Pons (tissue), 1 donor: ENCODE measurements around the gene TPK1.

Experiments
- DNase-seq: peaks from one replicate; pipeline ENCODE4 v3.0.0-alpha.2; 2016; ENCODE audit warnings: low spot score

The TPK1 gene

GRCh38 chr7:144835652-144836544, at the start of gene TPK1:
Gene TPK1, minus strand, starts transcription at chr7:144836053. Its CDS starts 451 bp downstream, at chr7:144835602.
- DNase-seq = peak; percentile 87

DNA sequence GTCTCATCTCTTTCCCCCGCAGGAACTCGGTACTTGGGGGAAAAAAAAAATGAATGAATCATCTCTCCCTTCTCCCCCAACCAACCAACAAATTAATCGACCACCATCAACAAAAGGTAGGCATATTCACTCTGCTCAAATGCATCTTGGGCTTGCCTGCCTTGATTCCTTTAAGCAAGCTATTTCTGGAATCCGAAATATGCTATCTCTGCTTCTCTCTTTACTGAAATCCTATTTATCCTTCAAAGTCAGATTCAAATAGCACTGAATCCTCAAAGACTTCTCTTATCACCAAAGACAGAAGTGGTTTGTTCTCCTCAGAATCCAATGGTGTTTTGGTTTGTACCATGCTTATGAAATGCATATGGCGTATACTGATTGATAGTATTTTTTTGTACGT, 49.6 kb upstream of the TPK1 start:
- DNase-seq = no peak

GRCh38 chr7:144884896-144885295, 49.0 kb upstream of the TPK1 start:
- DNase-seq = no peak

GRCh38 chr7:144873316-144873845, 37.5 kb upstream of the TPK1 start:
- no peak for DNase-seq

DNA sequence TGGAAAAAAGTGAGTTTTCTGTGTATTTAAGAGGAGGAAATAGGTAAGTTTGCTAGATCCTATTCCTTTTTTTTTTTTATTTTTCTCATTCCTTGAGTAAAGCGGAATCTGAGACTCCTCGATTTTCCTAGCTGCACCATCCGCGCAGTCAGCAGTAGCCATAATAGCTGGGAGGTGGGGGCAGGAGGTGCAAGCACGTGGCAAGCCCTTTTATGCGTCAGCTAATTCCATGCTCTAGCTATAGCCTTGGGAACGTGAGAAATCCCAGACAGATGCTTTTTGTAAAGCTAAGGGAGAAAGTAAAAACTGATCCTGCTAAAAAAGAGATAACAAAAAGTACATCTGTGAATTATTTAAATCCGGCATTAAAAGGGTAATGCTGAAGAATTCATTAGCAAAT, 33.2 kb upstream of the TPK1 start:
- DNase-seq = no peak

DNA sequence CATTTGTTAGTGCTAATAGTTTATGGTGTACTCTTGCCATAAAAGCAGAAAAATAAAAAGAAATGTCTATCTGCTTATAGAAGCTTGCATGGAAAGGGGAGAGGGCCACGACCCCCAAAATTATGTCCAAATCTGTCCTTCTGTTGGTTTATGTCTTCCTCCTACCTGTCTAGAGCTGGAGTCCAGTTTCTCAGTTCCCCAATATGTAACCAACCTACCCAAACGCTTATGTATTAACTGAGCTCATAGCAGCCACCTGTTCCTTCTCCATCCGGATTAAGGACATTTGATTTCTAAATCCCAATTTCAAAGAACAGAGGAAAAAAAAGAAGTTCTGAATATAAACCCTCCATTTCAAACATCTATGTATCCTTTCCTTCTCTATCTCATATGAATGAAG, 30.3 kb upstream of the TPK1 start:
- no peak for DNase-seq

- no peak for DNase-seq
These were observed 27.4 kb upstream of the TPK1 start for GRCh38 chr7:144863320-144863647.

GRCh38 chr7:144862612-144863319, 26.9 kb upstream of the TPK1 start:
- DNase-seq = no peak

GRCh38 chr7:144859739-144860138, 23.9 kb upstream of the TPK1 start:
- DNase-seq = no peak

DNA sequence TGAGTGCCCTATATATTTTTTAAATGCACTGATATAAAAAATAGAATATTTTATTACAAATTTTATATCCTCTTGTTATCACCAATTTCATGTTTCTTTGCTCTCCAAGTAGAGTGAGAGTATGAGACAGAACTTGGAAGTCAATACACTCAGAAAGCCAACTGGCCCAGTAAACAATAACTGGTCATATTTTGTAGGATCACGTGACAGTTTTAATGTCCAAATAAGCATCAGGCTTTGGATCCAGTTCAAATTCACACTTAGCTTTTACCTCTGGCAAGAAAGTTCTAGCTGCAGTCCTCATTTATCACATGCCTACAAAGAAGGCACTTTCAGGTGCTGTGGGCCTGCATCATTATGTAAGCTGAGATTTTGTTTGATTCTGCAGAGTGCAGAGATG, 21.6 kb upstream of the TPK1 start:
- no peak for DNase-seq

DNA sequence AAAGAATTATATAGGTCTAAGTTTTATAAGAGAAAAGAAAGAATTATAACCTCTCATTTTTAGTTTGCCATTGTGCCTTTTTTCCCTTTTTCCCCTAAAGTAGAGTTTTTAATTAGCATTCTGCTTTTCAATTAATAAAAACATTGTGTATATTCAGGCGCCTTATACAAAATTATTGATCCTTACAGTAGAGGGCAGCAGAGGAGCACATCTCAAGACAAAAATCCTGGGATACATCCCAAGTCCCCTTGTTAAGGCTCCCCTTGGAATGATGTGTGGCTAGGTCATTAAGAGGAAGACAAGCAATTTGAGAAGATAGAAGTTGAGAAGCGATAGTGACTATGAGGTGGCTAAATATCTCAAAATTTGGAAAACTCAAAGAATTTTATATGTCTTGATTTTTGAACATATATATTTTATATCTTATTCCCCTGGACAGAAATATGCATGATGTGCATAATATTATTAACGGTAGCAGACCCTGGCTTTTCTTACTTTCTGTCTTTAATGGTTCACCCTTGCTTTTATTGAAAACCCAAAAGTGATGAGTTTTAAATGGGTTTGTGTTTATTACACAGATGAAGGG, 19.1 kb upstream of the TPK1 start:
- DNase-seq = peak; percentile 39

DNA sequence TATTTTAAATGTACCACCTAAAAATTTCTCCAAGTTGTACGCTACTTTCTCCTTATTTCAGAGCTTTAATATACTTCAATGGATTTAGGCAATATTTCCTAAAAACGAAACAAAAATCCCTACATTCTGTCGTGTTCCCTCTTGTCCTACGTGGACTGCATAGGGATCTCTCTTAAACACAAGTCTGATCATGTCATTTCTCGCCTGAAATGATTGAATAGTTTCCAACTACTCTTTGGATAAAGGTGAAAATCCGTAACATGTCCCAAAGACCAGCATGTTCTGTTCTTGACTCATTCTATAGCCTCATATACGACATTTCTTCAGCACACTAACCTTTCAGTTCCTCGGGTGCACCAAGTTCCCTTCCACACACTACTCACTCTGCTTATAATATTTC, 17.7 kb upstream of the TPK1 start:
- no peak for DNase-seq

- no peak for DNase-seq
These were observed 12.2 kb upstream of the TPK1 start for GRCh38 chr7:144848078-144848477.

DNA sequence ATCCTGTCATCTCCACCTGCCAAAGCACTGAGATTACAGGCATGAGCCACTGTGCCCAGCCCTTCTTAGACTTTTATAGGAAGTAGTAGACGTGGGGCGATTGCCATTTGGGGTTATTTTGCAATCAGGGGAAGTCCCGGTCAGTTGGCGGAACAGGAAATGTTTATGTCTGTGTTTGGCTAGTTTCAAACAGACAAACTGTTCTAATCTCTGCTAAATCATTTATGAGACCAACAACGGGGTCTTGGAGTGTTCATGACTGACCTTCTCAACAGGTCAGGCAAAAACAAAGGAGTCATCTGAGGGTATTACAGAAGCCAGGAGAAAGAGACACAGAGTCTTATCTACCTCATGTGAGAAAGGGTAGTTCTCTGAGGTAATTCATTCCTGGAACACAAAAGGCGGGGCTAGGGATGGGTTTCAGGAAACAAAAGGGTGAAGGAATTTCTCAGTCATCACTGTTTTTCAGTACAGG, 6.6 kb upstream of the TPK1 start:
- peak; percentile 63 for DNase-seq

- DNase-seq = no peak
These were observed 641 bp upstream of the TPK1 start for GRCh38 chr7:144836545-144836842.

DNA sequence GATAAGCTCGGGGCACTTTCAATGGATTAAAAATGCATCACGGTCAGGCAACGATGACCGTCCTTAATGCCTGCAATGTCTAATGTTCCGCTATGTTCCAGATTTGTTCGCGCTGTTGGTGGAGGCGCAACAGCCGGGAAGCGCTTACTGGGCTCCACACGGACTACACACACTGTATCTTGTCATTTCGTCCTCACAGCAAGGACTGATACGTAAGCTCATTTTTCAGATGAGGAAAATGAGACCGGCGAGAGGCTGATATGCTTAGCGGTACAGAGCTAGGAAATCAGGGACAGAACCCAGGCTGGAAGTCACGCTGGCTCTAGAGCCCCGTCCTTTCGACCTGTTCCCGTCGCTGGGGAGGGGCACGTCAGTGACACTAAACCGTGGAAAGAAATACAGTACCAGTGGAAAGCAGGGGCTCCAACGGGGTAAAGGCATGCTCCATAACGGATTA, 670 bp downstream of the TPK1 start:
- peak; percentile 66 for DNase-seq

DNA sequence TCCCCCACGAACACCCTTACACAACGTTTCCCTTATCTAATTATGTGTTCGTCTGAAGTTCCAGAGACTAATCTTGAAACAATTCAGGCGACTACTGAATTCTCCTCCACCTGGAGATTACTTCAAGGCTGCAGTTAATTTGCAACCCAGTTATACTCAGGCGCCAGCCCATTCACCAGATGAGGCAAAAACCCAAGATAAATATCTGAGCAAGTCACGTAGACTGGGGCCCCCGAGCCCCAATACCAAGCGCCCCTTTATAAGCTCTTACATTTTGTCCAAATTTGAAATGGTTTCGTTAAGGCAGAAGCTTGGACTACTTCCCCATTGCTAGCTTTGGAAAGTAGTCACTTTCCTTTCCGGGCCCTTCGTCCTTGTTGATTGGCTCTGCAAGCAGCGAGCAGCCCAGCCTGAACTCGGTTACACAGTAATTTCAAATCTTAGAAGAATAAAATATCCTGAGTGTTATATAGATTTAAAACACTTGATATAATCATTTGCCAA, 1.2 kb downstream of the TPK1 start:
- peak; percentile 66 for DNase-seq

DNA sequence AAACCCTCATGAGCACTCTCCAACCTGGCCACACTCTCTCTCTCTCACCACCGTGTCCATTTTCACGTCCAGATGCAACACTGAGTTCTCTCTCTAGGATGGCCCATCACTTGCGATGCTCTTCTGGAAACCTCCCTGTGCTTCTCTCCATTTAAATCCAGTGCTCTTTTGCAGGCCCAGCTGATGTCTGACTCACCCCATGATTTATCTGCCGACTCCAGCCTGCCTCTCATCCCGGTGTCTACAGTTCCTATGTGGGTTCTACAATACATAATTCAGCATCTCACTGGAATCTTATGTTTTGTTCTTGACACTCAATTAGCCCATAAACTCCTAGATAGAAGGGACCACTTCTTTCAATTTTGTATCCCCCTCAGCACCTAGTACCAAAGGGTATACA, 5.0 kb downstream of the TPK1 start:
- DNase-seq = no peak

- no peak for DNase-seq
These were observed 5.6 kb downstream of the TPK1 start for GRCh38 chr7:144830024-144830785.

DNA sequence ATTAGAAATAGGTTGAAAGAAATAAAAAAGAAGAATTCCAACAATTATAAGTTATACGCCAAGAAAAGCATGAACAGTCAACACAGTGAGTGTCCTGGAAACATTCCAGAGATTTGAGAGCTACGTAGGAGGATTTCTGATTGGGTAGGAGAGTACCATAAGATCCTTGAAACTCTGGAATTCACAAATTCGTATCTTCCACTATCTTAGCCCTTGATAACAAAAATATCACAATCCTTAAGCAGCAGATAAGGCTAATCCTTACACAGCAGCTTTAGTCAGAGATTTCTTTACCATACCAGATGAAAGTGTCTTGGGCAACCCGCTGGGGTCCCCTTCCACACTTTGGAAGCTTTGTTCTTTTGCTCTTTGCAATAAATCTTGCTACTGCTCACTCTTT, 8.2 kb downstream of the TPK1 start:
- DNase-seq = no peak

- DNase-seq = no peak
These were observed 9.6 kb downstream of the TPK1 start for GRCh38 chr7:144826208-144826607.

DNA sequence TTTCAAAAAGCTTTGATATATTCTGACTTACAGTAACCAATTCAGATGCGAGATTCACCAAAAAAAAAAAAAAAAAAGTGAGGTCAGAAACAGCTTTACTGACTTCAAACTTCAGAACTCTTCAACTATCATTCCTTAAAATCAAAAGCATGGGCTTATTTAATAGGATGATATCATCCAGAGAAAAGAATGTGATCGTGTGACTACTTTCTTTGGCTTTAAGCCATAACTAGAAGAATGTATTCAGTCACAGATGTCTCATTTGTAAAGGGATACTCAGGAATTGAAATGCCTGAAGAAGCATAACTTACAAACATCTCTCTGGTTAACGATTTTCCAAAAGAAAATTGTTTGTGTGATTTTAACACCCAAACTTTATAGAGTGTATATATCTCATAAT, 11.5 kb downstream of the TPK1 start:
- no peak for DNase-seq
